Coronary artery (tissue), 2 donors: ENCODE measurements around the gene DYNLT4.
"Not testable (repeated sequence)": the region's sequence is repeated elsewhere in the genome, so short reads cannot be mapped to it uniquely, and the experiment has no call there.

Source experiments
- DNase-seq: peaks from one replicate; pipeline ENCODE4 v3.0.0-alpha.2; 2017; ENCODE audit warnings: low spot score
- H3K27ac ChIP-seq, 2 donors: fragments of 200-600 bp; sonication (generic); one replicate each; pipeline ENCODE4 v1.5.1; 2016 to 2019
- H3K4me3 ChIP-seq: fragments of 200-600 bp; sonication (generic); 2 replicates; pipeline ENCODE4 v1.5.1; 2016; ENCODE audit warnings: mild to moderate bottlenecking, moderate library complexity
- TF ChIP-seq, protein P1 (sequence below): fragments of 200-600 bp; sonication (generic); IDR thresholded peaks from one replicate; pipeline ENCODE4 v1.5.1; 2019; ENCODE audit warnings: antibody characterized with exemption

Gene DYNLT4

GRCh38 chr1:44777547-44777946 lies 29.6 kb downstream of the DYNLT4 start:
- DNase-seq, result no peak
- peak overlapping the region; percentile 93 for H3K4me3 ChIP-seq
- TF ChIP-seq, protein P1, sequence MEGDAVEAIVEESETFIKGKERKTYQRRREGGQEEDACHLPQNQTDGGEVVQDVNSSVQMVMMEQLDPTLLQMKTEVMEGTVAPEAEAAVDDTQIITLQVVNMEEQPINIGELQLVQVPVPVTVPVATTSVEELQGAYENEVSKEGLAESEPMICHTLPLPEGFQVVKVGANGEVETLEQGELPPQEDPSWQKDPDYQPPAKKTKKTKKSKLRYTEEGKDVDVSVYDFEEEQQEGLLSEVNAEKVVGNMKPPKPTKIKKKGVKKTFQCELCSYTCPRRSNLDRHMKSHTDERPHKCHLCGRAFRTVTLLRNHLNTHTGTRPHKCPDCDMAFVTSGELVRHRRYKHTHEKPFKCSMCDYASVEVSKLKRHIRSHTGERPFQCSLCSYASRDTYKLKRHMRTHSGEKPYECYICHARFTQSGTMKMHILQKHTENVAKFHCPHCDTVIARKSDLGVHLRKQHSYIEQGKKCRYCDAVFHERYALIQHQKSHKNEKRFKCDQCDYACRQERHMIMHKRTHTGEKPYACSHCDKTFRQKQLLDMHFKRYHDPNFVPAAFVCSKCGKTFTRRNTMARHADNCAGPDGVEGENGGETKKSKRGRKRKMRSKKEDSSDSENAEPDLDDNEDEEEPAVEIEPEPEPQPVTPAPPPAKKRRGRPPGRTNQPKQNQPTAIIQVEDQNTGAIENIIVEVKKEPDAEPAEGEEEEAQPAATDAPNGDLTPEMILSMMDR, result no peak
- H3K27ac ChIP-seq, result no peak overlapping the region

DNA sequence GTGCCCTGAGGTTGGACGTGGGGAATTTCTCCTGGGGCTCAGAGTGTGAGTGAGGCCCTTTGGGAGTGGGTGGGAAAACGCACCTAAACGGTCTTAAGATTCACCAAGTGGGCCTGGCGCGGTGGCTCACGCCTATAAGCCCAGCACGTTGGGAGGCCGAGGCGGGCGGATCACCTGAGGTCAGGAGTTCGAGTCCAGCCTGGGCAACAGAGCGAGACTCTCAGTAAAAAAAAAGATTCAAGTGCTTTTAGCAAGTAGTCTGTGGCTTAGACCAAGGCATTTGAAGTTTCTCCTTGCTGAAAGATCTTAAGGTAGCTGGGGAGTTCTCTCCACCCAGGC lies 30.5 kb downstream of the DYNLT4 start:
- Histone ChIP-seq H3K27ac (peak overlapping the region; percentile 95 to 99), H3K4me3 (peak overlapping the region; percentile 93)
- DNase-seq, result no peak
- TF ChIP-seq, protein P1, result no peak

DNA sequence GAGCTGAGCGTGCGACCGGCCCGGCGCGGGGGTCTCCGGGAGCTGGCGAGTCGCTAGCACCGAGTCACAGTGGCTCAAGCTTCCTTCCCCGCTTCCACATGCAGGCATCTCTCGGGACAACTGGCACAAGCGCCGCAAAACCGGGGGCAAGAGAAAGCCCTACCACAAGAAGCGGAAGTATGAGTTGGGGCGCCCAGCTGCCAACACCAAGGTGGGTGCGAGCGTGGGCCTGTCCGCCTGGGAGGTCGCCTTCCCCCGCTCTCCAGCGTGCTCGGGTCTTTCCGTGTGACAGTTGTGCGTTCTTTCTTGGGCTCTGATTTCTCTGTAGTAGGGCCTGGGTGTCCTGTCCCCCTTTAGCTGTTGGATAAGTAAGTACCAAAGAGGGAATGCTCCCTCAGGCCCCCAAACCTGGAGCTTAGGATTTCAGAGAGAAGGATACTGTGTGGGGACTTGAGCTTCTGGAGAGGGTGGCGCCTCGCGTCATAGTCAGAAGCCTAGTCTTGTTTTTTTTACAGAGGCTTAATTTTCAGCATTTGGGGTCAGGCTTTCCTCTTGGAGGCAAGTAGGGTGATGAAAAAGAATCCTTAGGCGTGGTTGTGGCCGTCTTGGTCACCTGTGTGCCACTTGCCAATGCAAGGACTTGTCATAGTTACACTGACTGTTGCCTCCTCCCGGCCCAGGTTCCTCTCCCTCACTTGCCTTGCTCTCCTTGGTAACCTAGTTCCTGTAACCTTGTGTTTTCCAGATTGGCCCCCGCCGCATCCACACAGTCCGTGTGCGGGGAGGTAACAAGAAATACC lies 31.0 kb downstream of the DYNLT4 start:
- Histone ChIP-seq H3K4me3 (peak overlapping the region; percentile 93), H3K27ac (peak overlapping the region; percentile 95 to 99)
- TF ChIP-seq, protein P1, result no peak
- DNase-seq, result no peak

GRCh38 chr1:44775078-44775929 lies 31.8 kb downstream of the DYNLT4 start, which contains the start of gene RPS8:
TSS of gene RPS8 (plus strand) at chr1:44775540. CDS start at chr1:44775597, 57 bp downstream.
- Histone ChIP-seq H3K4me3 (peak within 1 kb of the TSS; percentile 93), H3K27ac (peak within 1 kb of the TSS; percentile 95 to 99)
- TF ChIP-seq, protein P1, result no peak
- DNase-seq, result peak; percentile 95

DNA sequence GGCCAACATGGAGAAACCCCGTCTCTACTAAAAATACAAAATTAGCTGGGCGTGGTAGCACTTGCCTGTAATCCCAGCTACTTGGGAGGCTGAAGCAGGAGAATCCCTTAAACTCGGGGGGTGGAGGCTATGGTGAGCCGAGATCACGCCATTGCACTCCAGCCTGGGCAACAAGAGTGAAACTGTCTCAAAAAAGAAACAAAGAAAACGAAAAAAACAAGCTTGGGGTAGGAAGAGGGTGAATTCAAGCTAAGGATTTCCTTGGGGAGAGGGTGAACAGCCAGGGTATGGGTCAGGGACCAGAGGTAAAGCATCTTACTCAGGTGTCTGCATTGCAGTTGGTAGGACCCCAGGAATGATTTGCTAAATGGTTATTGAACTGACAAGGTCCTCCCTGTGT lies 40.7 kb downstream of the DYNLT4 start:
- H3K27ac ChIP-seq, DNase-seq, H3K4me3 ChIP-seq: not testable (repeated sequence)

DNA sequence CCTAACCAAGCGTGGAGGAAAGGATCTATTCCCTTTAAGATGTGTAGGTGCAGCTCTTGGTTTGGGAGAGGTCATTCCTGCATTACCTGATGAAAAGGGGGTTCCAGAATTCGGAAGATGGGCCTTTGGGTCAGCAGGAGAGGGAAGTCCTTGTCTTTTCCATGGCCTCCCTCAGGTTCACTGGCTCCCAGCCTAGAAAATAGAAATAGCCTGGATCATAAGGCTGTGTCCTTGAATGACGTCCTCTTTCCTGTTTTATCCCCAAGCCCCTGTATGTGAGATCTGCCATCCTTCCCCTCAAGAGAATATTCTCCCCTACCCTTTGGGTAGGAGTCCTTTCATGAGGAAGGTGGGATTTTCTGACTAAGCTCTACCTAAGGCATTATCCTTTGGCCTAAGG lies 46.3 kb downstream of the DYNLT4 start:
- DNase-seq, result no peak
- H3K4me3 ChIP-seq, result no peak overlapping the region
- TF ChIP-seq, protein P1, result no peak
- no peak overlapping the region for H3K27ac ChIP-seq

GRCh38 chr1:44759077-44759476 lies 48.1 kb downstream of the DYNLT4 start:
- TF ChIP-seq, protein P1, result no peak
- no peak overlapping the region for H3K4me3 ChIP-seq
- no peak for DNase-seq
- H3K27ac ChIP-seq, result no peak overlapping the region
